NCI-H1092 treated with DMSO at 0.1 percent for 48 hours (cell line): ENCODE measurements around the gene TSACC.

Source experiments
- DNase-seq: peaks from one replicate; lab custom pipeline; 2025; lab: John Stamatoyannopoulos, UW

Gene TSACC

GRCh38 chr1:156376958-156377919, 38.9 kb downstream of the TSACC start:
- DNase-seq, result no peak

DNA sequence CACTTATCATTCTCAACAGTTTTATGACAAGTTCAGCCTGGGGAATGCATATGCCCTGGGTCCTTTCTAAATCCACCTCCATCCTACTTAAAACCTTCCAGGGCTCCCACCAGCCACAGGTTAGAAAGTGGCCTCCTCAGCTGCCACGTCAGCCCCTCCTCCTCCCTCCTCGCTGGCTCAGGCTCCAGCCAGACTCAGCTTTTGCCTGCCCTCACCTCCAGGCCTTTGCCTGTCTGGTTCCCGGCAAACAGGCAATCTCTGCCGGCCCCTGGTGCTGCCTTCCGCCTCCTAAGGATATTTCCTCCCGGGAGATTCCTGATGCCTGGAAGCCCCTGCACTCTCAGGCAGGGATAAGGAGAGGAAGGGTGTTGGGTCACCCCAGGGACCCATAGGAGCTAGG, 40.2 kb downstream of the TSACC start:
- no peak for DNase-seq

DNA sequence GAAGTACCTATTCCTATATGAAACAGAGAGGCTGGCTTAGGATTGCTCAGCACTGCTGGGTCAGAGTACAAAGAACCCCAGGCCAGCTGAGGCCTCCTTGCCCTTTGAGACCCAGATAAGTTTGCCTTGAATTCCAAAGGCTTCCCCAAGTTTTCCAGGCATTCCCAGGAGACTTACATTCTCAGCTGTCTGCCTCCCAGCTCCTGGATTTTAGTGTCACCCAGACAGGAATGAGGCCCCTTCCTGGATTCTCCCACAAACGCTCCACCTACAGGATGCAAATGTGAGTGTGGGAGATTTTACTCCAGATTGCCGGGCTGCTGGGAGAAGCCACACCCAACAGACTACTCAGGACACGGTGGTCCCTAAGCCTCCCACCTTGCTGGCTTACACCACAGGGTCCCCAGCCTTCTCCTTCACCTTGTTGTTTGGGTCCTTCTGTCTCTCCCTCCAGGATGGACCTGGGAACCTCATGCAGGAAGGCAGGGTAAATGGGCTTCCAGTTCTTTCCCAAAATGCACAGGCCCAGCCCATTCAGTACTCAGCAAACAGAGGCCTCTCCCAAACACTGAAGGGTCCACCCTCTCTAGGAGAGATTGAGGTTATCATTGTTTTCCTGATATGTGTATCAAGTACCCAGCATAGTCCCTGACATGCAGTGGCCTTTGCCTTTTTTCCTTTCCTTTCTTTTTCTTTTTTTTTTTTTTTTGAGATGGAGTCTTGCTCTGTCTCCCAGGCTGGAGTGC, 41.3 kb downstream of the TSACC start:
- no peak for DNase-seq

GRCh38 chr1:156382561-156382960, 44.2 kb downstream of the TSACC start:
- DNase-seq, result no peak

- peak; percentile 58 for DNase-seq
Observed at GRCh38 chr1:156383023-156383422, 44.7 kb downstream of the TSACC start.

DNA sequence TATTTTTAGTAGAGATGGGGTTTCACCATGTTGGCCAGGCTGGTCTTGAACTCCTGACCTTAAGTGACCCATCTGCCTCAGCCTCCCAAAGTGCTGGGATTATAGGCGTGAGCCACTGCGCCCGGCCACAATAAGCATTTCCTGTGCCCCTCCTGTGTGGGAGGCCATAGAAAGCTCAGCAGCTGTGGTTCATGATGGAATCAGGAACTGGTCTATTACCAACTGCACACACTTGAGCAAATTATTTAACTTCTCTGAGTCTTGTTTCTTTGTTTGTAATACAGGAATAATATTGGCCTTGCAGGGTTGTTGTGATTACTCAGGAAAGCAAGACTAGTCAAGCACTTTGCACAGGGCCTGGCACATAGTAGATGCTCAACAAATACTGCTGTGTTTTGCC, 45.7 kb downstream of the TSACC start:
- DNase-seq, result no peak

DNA sequence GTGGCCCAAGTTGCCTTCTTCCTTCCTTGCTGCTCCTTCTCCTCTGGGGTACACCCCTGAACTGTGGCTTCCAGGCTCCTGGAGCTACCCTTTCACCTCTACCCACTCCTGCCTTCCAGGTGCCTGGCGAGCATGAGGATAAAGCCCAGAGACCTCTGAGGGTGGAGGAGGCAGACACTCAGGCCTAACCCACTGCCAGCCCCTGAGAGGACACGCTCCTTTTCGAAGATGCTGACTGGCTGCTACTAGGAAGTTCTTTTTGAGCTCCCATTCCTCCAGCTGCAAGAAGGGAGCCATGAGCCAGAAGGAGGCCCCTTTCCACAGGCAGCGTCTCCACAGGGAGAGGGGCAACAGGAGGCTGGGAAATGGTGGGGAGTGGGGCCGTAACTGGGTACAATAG, 46.3 kb downstream of the TSACC start:
- no peak for DNase-seq

- DNase-seq, result peak; percentile 77
Observed at GRCh38 chr1:156385534-156386031, 47.3 kb downstream of the TSACC start.

DNA sequence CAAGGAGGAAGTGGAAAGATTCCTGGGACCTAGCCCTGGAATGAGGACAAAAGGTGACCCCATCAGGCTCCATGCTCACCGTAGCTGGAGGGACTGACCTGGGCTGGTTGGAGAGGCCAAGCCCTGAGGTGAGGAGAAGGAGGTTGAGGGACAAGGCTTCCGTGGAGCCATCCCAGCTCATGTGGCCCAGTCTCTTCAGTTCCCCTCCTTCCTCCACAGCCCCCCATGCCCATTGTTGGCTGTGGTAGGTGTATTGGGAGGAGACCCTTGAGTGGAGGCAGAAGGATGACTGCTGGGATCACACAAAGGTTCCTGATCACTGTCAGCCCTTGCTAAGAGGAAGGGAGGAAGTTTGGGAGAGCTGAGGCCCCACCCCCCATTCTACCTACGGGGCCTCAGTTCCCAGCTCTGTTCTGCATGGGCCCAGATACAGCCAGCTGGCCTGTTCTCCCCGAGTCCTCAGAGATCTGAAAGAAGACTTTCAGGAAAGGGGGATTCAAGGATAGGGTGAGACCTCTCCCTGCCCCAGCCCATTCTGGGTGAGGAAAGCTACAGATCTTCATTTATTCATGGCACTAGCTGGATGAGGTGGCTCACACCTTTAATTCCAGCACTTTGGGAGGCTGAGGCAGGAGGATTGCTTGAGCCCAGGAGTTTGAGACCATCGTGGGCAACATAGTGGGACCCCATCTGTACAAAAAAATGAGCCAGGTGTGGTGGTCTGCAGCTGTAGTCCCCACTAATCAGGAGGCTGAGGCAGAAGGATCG, 48.0 kb downstream of the TSACC start:
- no peak for DNase-seq

DNA sequence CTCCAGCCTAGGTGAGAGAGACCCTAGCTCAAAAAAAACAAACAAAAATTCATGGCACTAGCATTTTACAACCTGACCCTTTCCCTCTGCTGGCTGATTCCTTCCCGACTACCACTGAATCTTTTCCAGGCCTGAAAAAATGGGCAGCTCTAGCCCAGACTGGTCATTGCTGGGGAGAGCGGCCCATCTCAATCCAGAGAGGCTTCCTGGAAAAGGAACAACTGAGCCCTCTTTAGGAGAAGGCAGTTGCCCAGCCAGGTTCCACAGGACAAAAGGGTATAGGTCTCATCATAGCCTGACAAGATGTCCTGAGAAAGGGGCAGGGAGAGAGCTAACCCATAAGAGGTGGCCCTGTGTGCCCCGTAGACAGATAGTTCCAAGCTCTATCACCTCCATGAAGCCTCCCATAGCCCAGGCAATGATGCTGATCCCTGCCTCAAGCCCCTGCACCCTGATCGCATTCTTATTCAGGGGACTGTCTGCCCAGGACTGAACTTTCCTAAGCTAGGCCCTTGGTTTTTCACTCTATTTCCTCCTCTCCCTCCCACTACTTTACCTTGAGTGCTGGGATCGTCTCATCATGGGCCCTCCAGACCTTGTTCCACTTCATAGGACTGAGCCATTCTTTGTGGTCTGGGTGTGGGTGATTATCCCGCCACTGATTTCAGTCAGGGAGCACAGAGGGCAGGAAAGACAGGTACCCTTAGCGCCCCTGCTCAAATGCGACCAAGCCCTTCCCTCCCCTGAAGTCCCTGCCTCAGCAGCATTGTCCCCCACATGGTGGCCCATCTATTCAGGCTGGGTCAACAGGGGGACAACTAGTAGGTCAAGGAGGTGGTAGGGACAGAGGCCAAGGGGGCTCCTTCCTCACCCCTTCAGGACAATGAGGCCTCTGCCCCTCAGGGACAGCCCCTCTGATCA, 48.9 kb downstream of the TSACC start:
- DNase-seq, result no peak

DNA sequence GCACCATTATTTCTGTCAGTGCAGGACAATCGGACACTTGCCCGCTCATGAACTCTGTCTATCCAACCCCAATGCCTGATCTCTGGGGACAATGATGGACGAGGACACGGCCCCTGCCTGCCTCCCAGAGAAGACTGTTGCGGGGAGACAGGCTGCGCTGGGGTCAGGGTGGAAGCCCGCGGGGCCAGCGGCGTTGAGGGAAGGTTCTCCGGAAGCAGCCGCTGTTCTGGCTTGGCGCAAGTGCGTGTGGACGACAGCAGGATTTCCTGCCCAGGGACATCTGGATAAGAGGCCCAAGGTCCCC, 49.5 kb downstream of the TSACC start:
- no peak for DNase-seq

- no peak for DNase-seq
Observed at GRCh38 chr1:156388174-156389137, 50.1 kb downstream of the TSACC start.

- DNase-seq, result no peak
Observed at GRCh38 chr1:156389311-156389710, 51.0 kb downstream of the TSACC start.

DNA sequence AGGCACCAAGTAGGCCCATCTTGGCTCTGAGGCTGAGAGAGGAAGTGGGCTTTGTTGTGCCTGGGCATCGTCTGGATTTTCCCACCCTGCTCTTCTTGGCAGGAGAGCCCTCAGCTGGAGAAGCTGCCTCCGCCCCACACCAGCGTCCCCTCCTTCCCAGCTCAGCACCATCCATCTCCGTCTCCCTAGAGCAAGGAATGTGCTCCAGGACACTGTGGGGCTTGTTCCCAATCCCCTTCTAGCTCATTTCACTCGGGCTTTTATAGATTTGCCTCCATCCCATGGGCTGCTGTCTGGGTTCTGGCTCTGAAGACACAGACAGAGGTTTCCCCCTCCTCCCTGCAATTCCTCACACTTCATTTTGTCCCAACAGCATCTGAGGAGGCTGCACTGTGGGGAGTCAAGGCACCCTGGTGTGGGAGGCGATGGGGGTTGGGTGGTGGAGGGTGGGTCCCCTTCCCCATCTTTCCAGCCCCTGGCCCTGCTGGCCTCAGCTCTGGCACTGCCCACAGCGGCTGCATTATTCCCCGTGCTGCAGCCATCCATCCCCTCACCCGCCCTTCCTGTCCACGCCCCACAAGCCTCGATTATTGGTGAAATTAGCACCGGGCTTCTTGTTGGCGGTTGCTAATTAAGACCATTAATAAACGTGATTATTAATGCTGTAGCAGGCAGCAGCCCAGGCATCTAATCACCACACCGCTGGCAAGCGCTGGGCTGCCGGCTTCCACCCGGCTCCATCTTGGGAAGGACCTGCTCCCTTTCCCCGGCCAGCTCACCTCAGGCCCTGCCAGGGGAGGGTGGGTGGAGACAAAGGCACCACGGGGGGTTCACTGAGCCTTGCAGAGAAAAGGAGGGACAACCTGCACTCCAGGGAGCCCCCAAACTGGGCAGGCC, 52.4 kb downstream of the TSACC start:
- no peak for DNase-seq

DNA sequence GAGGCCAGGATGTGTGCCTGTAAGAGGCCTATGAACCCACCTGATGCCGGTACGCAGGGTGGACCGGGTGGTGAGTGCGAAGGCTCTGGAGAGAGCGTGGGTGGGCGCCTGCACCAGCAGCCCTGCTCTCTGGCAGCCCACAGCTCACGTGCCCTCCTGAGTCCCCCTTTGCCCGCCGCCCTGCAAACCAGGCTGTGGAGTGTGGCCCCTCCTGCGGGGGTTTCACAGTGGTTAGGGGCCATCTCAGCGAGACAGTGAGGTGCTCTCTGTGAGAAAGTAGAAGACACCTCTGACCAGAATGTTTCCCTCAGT, 53.0 kb downstream of the TSACC start:
- DNase-seq, result no peak

DNA sequence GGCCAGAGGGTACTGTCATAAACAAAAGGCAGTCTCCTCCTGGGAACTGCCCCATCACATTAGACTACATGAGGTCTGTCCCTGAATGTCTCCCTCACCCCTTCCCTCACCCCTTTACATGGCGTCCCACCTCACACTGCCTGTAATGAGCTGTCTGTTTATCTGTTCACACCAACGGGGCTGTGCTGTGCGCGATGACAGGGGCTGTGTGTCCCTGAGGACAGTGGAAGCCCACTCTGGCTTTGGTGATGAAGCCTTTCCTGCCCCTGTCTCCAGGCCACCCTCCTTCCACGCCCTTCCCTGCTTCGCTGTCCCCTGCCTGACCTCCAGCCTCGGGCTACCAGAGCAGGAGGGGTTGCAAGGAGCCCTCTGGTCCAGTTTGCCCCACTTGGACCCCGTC, 53.4 kb downstream of the TSACC start:
- DNase-seq, result no peak

- DNase-seq, result no peak
Observed at GRCh38 chr1:156392452-156392853, 54.1 kb downstream of the TSACC start.

GRCh38 chr1:156393095-156393494, 54.8 kb downstream of the TSACC start:
- DNase-seq, result no peak

DNA sequence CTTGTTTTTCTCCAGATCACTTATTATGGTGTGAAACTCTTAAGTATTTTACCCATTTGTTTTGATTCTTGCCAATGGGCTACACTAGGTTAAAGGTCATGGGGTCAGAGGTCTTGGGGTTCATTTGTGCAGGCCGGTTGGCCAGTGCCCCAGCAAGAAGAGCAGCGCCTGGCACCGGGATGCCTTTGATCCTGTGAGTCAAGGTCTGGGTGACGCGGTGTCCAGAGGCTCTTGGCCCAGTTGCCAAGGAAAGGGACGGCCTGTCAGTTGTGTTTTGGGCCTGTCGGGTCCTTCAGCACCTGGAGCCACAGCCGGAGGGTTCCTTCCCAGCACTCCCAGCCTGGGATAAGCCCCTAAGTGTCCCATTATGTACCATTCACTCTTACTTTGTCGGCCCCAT, 55.8 kb downstream of the TSACC start:
- no peak for DNase-seq
